Measurements from ENCODE around the gene ANG.

Gene ANG

GRCh38 chr14:20683891-20684661, 4.5 kb upstream of the ANG start, which contains the start of gene RNASE4:
Gene RNASE4 (plus strand): TSS chr14:20684560. CDS start chr14:20699372, 14,812 bp downstream.
- DNase-seq (ENCODE audit: extremely low spot score): peak; percentile 50
- CTCF ChIA-PET: interaction anchor here (1.0 to 4.4 kb wide), 6 partner anchors 20 to 287 kb away, joined by 3 to 27 read pairs (median 6); no protein-coding TSS in a partner anchor
- peak; percentile 67; the same call in 1 of the 2 replicates for TF ChIP-seq TARDBP (IDR thresholded peaks at IDR 0.05)
- no peak for TF ChIP-seq FOXK2 (IDR thresholded peaks at IDR 0.05)
- peak; percentile 85 for TF ChIP-seq ZNF384 (IDR thresholded peaks at IDR 0.05)
- TF ChIP-seq CTBP1 (IDR thresholded peaks at IDR 0.05; ENCODE audit: borderline replicate concordance): peak; percentile 21; the same call in 1 of the 2 replicates
- TF ChIP-seq NFRKB (IDR thresholded peaks at IDR 0.05): no peak
- no peak for TF ChIP-seq SUZ12 (IDR thresholded peaks at IDR 0.05)
- TF ChIP-seq L3MBTL2 (conservative IDR thresholded peaks at IDR 0.05): peak; percentile 78
- POLR2A ChIA-PET: interaction anchor here (0.5 to 6.9 kb wide), 21 partner anchors 8 to 351 kb away, joined by 3 to 104 read pairs (median 7); partner anchors contain the start of genes APEX1, CCNB1IP1, PARP2 and PIP4P1

GRCh38 chr14:20684662-20685456, 3.7 kb upstream of the ANG start:
- DNase-seq (ENCODE audit: extremely low spot score): no peak
- ChIA-PET POLR2A (interaction anchor here (0.9 to 6.9 kb wide), 13 partner anchors 9 to 342 kb away, joined by 3 to 104 read pairs (median 36); partner anchors contain the start of gene PARP2), CTCF (interaction anchor here (0.6 to 4.4 kb wide), 6 partner anchors 21 to 286 kb away, joined by 3 to 27 read pairs (median 7); no protein-coding TSS in a partner anchor)
- no peak for TF ChIP-seq TARDBP (IDR thresholded peaks at IDR 0.05)
- no peak for TF ChIP-seq SUZ12 (IDR thresholded peaks at IDR 0.05)
- no peak for TF ChIP-seq BHLHE40 (IDR thresholded peaks at IDR 0.05; ENCODE audit: borderline replicate concordance)
- no peak for TF ChIP-seq ELF4 (IDR thresholded peaks at IDR 0.05)
- no peak for TF ChIP-seq SP1 (IDR thresholded peaks at IDR 0.05)
- no peak for TF ChIP-seq LEF1 (IDR thresholded peaks at IDR 0.05; ENCODE audit: borderline replicate concordance)
- no peak for TF ChIP-seq ARNT (IDR thresholded peaks at IDR 0.05)
- no peak for TF ChIP-seq L3MBTL2 (conservative IDR thresholded peaks at IDR 0.05)
- no peak for TF ChIP-seq HDGF (IDR thresholded peaks at IDR 0.05; ENCODE audit: borderline replicate concordance)
- TF ChIP-seq PKNOX1 (IDR thresholded peaks at IDR 0.05): no peak
- TF ChIP-seq FOXK2 (IDR thresholded peaks at IDR 0.05): no peak
- TF ChIP-seq ZNF384 (IDR thresholded peaks at IDR 0.05): no peak
- TF ChIP-seq FOXA1 (IDR thresholded peaks at IDR 0.05): no peak
- no peak for TF ChIP-seq CTBP1 (IDR thresholded peaks at IDR 0.05; ENCODE audit: borderline replicate concordance)
- TF ChIP-seq NFRKB (IDR thresholded peaks at IDR 0.05): no peak
- no peak for TF ChIP-seq FOXM1 (IDR thresholded peaks at IDR 0.05; ENCODE audit: borderline replicate concordance)

- POLR2A ChIA-PET: no interaction called here
- no peak for DNase-seq (ENCODE audit: extremely low spot score)
- CTCF ChIA-PET: no interaction called here
- no peak for TF ChIP-seq FOXK2 (IDR thresholded peaks at IDR 0.05)
- TF ChIP-seq FOXM1 (IDR thresholded peaks at IDR 0.05; ENCODE audit: borderline replicate concordance): no peak
- TF ChIP-seq SP1 (IDR thresholded peaks at IDR 0.05): no peak
- no peak for TF ChIP-seq TARDBP (IDR thresholded peaks at IDR 0.05)
- no peak for TF ChIP-seq NFRKB (IDR thresholded peaks at IDR 0.05)
- no peak for TF ChIP-seq LEF1 (IDR thresholded peaks at IDR 0.05; ENCODE audit: borderline replicate concordance)
- no peak for TF ChIP-seq L3MBTL2 (conservative IDR thresholded peaks at IDR 0.05)
- no peak for TF ChIP-seq HDGF (IDR thresholded peaks at IDR 0.05; ENCODE audit: borderline replicate concordance)
- TF ChIP-seq ARNT (IDR thresholded peaks at IDR 0.05): no peak
- TF ChIP-seq SUZ12 (IDR thresholded peaks at IDR 0.05): no peak
- TF ChIP-seq ELF4 (IDR thresholded peaks at IDR 0.05): no peak
- no peak for TF ChIP-seq BHLHE40 (IDR thresholded peaks at IDR 0.05; ENCODE audit: borderline replicate concordance)
- no peak for TF ChIP-seq PKNOX1 (IDR thresholded peaks at IDR 0.05)
- no peak for TF ChIP-seq CTBP1 (IDR thresholded peaks at IDR 0.05; ENCODE audit: borderline replicate concordance)
- TF ChIP-seq ZNF384 (IDR thresholded peaks at IDR 0.05): no peak
- TF ChIP-seq FOXA1 (IDR thresholded peaks at IDR 0.05): no peak
Measured at GRCh38 chr14:20686386-20687143, 2.0 kb upstream of the ANG start.

- CTCF ChIA-PET: interaction anchor here (0.8 kb wide), 1 partner anchor 283 kb away, joined by 3 read pairs; no protein-coding TSS in a partner anchor
- no peak for DNase-seq (ENCODE audit: extremely low spot score)
- POLR2A ChIA-PET: no interaction called here
- TF ChIP-seq BHLHE40 (IDR thresholded peaks at IDR 0.05; ENCODE audit: borderline replicate concordance) (no peak), TARDBP (IDR thresholded peaks at IDR 0.05) (no peak), ELF4 (IDR thresholded peaks at IDR 0.05) (no peak), HDGF (IDR thresholded peaks at IDR 0.05; ENCODE audit: borderline replicate concordance) (no peak)
Measured at GRCh38 chr14:20687362-20688166, 1.0 kb upstream of the ANG start.

All from HEK293T (cell line).